ENCODE measurements around the gene SGMS1.

- TF ChIP-seq POU2F2 (IDR thresholded peaks at IDR 0.05; ENCODE audit: low read depth, low read length): no peak
- no peak for TF ChIP-seq POLR2A (IDR thresholded peaks at IDR 0.05; ENCODE audit: low read depth, low read length)
These were observed 204.7 kb downstream of the SGMS1 start for GRCh38 chr10:50419091-50419490.

Data from GM12891 (cell line).